HG02970 (cell line): ENCODE data around the gene ANKRD13A.
A peak's percentile ranks its signal among the peaks of the same experiment; 100 is the strongest.
"Not testable (repeated sequence)": the region's sequence is repeated elsewhere in the genome, so short reads cannot be mapped to it uniquely, and the experiment has no call there.

ENCODE experiments used
- ATAC-seq: cut with Tn5 transposase; IDR thresholded peaks from one replicate; pipeline ENCODE4 v1.9.1; 2021; ENCODE audit warnings: mild to moderate bottlenecking, moderate library complexity, moderate number of reproducible peaks; ENCODE audit not compliant: unreplicated experiment, low FRiP score

The ANKRD13A gene

DNA sequence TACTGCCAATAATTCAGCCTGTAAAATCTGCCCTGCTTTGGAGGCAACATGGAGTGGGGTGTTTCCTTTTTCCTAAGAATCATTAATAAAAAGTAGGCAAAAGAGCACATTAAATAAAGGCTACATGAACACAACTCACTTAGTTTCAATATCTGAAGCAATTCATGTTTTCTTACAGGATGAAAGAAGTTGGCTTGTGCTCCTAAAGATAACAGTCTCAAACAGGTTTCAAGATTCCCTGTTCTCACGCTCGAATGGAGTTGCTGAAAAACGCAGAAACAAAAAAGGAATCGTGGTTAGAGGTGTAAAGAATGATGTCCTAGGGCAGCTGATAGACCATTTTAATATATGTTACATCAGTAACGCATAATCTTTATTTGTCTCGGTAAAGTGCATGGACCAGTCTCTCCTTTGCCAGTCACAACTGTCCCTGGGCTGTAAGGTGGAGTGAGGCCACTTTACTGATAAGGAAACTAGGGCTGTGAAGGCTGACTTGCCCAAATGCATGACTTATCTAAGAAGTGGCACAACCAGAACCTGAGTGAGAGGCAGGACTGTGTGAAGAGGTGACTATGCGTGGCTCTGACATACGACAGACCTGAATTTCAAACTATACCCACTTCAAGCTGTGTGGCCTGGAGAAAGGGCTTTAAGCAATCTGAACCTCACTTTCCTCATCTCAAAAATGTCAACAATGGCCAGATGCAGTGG lies 15.6 kb upstream of the ANKRD13A start:
- no peak for ATAC-seq

DNA sequence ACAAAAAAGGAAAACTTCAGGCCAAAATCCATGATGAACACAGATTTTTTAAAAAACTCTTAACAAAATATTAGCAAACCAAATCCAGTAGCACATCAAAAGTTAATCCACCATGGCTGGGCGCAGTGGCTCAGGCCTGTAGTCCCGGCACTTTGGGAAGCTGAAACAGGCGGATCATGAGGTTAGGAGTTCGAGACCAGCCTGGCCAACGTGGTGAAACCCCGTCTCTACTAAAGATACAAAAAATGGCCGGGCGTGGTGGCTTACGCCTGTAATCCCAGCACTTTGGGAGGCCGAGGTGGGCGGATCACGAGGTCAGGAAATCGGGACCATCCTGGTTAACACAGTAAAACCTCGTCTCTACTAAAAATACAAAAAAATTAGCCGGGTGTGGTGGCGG lies 13.0 kb upstream of the ANKRD13A start:
- not testable (repeated sequence) for ATAC-seq

DNA sequence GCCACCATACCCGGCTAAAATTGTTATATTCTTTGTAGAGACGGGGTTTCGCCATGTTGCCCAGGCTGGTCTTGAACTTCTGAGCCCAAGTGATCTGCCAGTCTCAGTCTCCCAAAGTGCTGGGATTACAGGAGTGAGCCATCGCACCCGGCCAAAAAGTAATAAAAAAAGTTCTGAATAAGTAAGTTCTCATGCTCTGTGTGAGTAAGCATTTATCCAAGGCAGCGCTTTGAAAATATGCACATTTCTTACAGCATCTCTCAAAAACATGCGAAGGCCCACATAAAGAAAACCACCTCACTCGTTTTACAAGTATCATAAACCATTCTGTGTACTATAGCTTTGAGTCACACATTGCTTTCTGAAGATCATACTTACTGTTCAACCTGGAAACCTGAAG lies 11.6 kb upstream of the ANKRD13A start:
- ATAC-seq = no peak

DNA sequence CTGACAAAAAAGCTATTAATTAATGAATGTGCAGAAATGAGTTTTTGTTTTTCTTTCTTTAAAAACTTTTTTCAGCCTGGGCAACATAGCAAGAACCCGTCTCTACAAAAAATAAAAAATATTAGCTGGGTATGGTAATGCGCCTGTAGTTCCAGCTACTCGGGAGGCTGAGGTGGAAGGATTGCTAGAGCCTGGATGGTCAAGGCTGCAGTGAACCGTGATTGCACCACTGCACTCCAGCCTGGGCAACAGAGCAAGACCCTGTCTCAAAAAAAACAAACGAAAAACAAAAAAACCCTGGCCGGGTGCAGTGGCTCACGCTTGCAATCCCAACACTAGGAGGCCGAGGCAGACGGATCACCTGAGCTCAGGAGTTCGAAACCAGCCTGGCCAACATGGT lies 11.0 kb upstream of the ANKRD13A start:
- no peak for ATAC-seq

DNA sequence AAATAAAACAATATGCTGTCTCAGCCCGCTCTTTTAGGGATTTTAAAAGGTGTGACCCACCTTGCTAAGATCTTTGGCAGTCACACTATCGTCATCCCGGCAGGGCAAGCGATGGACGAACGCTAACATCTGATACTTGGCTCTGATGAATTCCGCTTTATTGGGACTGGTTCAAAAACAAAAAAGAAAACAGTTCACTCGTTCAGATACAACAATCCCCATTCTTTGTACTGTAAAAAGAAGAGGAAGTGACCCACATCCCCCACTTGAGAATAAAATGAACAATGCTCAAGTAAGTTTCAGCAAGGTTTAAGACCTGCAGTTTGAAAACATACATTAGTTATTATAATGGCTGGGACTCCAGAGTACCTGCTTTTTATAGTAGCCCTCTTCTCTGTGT lies 10.3 kb upstream of the ANKRD13A start:
- no peak for ATAC-seq

DNA sequence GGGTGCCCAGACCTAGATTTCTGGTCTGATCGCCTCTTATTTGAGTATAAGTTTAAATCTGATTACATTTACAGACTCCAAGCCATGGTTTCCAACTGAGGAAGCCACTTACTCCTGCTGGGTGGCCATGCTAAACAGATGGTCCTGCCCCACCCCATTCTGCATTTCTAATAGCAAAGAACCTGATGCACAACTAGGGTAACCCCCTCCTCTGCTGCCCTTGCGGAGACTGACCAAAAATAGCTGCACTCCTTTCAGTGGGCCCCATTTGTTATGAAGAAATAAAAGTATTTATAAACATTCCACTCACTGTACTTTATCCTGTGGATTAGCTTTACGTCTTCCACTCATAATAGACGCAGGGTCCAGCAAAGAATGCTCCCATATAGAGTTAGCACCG lies 9.8 kb upstream of the ANKRD13A start:
- no peak for ATAC-seq

DNA sequence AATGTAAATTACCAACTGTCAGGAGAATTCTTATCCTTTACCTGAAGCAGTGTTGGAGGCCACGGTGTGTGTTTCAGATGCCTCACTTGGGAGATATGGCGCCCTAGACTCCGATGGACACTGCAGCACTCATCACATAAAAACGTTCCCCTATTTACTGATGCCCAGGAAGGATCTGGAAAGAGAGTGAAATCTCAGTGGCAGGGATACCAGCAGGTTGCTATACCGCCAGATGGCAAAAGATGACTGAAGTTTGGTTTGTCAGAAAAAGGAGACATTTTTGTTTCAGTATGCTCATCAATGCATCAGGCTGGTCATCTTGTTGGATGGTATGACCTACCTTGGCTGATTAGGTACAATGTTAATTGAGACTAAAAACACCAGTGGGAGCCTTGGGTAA lies 7.6 kb upstream of the ANKRD13A start:
- no peak for ATAC-seq

DNA sequence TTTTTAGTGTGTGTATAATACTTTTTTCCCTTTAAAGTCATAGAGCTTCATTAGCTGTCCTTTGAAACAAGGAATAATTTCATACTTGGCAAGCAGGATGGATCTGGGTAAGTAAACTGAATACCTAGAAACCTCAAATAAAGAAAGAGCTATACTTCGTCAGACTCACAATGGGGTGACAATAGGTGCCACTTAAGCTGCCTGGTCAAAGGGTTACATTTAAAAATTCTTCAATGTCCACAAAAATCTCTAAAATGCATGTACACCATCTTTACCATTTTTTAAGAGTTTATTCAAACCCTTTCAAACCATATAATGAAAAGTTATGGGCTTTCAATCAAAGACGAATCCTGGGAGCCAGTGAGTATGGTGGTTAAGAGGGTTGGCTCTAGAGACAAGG lies 6.1 kb upstream of the ANKRD13A start:
- no peak for ATAC-seq

DNA sequence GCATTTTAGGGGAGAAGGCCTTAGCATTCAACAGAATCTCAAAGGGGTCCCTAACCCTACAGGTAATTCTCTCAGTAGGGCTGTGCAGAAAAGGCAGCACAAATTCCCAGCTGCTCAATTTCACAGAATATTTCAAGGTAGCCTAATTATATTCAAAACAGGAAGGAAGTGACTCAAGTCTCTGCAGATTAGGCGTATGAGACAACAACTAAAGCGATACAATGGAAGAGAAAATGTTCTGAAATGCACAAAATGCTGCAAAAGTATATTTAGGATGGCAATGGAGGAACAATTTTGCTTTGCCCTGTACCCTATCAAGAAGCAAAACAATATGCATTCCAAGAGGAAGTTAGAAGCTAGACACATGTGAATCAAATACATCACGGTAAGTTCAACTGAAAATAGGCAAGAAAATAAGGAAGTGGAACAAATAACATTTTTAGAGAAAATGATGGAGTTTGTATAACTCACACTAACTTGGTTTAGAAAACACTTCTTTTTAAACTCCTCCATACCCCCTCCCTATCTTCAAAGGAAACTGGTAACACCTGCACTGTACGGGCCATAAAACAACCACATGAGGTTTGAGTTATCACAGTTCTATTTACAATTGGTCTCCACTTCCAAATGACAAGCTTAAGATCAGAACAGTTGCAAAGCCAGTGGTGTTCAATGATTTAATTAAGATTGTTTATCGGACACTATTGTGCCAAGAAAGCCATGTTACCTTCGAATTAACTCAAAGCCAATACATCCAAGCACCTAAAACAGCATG lies 4.6 kb upstream of the ANKRD13A start:
- no peak for ATAC-seq

DNA sequence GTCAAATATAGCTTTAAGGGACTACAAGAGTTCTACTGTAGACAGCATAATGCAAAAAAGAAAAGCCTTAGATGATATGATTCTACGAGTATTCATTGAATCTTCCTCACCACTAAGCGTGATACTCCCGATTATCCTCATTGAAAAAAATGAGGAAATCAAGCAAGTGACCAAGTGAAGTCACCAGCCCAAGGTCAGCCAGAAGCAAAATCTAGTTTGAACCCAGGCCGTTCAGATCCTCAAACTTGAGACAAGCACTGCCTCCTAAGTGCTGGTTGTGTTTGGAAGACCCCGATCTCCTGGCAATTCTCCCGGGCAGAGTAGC lies 3.9 kb upstream of the ANKRD13A start:
- no peak for ATAC-seq

DNA sequence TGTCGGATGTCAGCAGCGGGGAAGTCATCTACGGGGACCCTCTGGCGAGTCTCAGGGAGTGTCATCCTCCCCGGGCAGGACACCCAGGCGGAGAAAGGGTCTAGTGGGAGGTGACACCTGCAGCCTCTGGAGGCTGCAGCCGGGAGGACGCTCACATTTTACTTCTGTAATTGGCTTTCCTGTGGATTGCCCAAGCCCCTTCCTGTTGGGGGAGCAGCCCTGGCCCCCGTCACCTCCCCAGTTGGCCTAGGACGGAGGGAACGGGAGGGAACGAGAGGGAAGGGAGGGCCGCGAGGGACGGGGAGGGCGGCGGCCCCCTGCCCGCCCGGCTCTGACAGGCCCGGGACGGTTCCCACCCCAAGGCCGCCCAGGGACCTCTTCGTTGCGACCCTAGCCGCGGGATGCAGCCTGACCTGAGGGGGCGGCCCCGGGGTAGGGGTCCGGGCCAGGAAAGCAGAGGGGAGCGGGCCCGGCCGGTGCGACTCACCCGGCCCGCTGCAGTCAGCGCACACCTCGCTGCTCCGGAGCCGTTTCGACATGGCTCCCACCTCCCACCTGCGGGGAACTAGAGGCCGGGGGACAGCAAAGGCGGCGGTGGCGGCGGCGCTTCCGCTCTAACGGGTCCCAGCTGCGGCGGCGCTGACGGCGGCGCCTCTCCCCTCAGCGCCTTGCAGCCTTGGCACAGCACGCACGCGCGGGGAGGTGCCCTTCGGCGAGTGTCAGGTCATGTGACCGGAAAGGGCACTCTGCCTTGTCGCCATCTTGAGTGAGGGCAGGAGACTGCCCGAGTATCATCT lies 3.3 kb upstream of the ANKRD13A start, which contains the start of gene GIT2:
GIT2 (minus strand) TSS at position 683 of the 797 bp plus-strand sequence; CDS start at position 539, 144 bp downstream.
- peak; percentile 61 for ATAC-seq

DNA sequence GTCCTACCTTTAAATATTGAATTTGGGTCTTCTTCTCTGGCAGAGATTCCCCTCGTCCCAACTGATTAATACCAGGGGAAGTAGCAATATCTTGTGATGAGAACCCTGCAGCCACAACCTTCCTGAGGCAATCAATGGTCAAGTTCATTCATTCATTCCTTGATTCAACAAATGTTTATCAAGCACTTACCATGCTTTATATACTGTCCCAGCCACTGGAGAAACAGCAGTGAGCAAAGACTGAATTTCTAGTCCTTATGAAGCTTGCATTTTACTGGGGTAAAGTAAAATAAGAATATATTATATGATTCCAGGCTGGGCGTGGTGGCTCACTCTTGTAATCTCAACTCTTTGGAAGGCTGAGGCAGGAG lies 2.8 kb upstream of the ANKRD13A start:
- ATAC-seq = no peak

DNA sequence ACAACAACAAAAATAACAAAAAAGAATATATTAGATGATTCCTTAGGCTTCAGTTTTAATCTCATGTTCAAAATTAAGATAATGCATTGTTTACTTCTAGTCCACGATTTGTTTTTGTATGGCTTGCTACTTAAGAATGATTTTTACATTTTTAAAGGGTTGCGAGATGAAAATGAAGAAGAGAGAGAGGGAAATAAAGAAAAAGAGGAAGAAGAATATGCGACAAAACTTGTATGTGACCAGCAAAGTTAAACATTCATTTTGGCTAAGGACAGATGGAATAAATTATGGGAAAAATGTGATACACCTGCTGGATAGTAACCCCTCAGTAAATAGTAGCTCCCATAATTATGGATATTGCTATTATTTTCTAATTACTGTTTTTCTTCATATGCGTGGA lies 1.8 kb upstream of the ANKRD13A start:
- no peak for ATAC-seq

DNA sequence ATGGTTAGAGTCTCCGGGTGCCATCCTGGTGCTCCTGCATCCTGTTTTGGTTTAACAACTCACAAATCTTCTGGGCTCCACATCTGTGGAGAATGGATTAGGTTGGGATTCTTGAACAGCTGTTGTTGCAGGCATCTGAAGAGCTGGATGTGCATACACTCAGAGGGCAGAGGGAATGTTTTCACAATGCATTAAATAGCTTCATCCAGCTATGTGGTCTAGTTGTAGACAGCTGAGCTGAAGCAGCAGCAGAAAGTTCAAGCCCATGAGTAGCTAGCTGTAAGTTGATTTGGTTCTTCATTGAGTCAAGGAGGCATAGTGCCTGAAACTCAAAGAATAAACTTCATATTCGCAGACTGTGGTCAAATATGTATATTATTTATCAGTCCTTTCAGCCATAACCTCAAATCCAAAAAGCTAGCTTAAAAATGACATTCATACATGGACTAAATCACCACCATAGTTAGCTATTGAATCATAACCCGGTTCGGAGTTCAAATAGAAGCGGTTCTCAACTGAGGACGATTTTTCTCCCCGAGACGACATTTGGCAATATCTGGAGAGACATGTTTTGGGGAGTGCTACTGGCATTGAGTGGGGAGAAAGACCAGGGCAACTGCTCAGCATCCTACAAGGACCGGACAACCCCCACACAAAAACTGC lies 858 bp upstream of the ANKRD13A start:
- ATAC-seq = no peak

DNA sequence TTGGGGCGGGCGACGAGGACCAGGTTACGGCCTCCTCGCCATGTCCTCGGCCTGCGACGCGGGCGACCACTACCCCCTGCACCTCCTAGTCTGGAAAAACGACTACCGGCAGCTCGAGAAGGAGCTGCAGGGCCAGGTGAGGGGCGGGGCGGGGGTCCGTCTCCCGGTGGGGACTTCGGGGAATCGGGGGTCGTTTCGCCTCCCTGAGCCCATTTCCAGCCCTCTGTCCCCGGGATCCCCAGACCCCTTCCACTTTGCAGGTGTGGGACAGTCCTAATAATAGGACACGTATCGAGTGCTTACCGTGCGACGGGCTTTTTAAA lies 380 bp downstream of the ANKRD13A start:
- ATAC-seq = no peak

DNA sequence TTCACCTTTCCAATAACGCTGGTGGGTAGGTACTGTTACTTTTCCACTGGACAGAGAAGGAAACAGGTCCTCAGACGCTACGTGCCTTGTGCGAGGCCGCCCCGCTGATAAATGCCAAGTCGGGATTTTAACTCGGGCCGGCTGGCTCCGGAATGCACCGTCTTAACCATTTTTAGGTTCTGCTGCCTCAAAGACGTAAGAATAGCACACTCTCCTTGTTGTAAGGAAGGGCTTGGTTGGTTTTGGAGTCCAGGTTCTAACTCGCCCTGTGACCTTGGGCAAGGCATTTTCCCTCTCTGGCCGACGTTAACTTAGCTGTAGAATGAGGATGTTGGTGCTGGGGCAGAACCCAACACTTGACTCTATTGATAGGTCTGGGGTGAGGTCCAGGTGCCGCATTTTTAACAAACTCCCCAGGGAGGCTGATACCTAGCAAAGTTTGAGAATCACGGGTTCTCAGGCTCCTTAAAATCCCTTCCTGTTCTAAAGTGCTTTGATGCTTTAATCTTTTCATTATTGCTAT lies 814 bp downstream of the ANKRD13A start:
- ATAC-seq = no peak

DNA sequence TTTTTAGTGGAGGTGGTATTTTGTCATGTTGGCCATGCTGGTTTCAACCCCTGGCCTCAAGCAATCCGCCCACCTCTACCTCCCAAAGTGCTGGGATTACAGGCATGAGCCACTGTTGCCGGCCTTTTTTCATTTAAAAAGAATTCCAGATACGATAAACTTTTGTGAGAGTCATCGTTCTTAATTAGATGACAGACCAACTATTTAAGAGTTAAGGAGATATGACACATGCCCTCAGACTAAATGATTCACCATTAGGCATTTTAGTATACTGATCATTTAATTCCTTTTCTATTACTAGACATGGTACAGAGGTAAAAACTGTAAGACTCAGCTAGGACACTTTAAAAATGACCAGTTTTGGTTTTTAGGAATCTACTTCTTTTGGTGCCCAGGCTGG lies 2.4 kb downstream of the ANKRD13A start:
- ATAC-seq = no peak

DNA sequence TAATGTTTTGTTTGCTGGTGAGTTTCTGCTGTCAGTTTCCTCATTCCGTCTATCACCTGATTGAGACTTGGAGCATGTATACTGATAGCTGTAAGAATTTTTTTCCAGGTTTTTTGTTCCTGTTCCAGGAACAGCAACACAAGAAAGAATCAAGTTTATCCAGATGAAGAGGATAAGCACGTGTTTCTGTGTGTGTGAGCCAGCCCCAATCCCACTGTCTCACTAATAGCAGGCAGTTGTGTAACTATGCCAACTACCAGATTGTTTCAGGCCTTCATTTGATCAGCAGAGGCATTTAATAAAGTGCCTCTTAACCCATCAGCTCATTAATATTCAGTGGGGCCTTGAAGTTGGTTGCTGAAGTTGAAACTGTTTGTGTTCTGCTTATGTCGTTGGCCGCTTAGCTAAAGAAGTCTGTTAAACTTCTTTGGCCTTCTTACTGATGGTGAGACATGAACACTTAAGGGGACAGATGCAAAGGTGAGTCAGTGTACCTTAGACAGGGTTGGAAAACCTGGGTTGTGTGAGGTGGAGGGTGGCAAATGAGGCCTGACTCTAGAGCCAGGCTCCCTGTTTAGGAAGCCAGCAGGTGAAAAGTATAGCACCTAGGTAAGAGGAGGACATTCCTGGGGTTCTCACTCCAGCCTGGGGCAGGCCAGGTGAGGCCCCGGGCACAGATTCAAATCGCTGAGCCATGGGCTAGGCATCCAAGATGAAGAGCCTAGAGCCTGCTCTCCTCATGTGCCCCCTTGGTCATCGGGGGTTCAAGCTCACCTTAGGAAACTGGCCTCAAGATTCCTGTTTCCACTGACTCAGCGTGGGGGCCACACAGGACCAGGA lies 3.7 kb downstream of the ANKRD13A start:
- no peak for ATAC-seq

DNA sequence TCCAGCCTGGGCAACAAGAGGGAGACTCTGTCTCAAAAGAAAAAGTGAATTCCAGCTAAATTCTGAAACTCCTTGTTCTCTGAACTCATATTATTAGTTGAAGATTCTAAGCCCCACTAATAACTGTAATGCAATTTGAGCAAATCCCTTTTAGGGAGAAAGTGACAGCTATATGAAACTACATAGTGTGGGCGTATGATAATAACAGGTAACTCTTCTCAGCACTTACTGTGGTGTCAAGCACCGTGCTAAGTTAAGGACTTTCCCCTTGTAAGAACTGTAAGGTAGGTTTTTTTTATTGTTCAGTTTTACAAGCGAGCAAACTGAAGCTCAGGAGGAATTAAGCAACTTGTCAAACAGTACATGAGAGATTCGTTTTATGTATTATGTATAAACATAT lies 5.4 kb downstream of the ANKRD13A start:
- no peak for ATAC-seq
